ENCODE data around the gene NBR1. TPM values are rescaled to one million over a fixed set of nuclear protein-coding genes. Genes with fewer than 3 reads are reported as not detected.
"Not testable (repeated sequence)": the region's sequence is repeated elsewhere in the genome, so short reads cannot be mapped to it uniquely, and the experiment has no call there.

NBR1 gene
- total and polyA plus RNA-seq, 2 donors: 50.1 to 61.4 TPM

DNA sequence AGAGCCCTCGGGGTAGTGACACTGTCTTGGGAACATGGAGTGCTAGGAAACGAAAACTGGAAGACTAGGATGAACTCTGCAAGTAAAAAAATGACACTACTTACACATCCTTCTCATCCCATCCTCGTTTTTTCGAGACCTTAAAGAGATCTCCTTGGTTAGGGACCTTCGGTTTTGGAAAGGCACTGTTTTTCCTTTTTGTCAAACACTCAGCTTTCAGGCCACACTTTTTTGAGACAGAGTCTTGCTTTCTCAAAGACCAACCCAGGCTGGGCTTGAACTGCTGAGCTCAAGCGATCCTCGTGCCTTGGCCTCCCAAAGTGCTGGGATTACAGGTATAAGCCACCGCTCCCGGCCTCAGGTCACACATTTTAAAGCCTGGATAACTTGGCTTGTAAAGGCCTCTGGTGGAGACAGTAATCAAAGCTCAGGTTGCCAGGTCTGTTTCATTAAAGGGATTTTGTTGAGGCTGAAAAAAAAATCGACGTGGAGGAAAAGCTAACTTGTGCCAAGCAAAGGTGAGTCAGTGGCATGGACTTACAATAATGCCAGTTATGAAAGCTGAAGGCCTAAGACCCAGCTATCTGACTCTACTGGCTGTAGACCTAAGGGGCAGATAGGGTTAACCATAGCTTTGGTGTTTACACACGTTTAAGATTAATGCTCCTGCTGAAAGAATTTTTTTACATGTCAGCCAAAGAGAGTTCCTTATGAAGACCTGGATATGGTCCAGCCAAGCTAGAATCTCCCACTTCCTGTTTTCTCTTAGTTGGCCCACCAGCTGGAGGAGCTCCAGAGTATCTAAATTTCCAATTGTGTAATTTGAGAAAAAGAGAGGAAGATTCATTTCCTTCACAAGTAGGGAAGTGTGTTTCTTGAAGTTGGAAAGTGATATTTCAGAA, 823 bp downstream of the NBR1 start:
- H3K27me3 ChIP-seq (ENCODE audit: control insufficient read depth in 2 of 2, insufficient read depth in 1 of 2, low read length in 1 of 2): no peaks in the 10 kb centered on the region
- peak overlapping the region; percentile 97 to 100 for H3K27ac ChIP-seq (ENCODE audit: low read depth in 1 of 2, low read length in 1 of 2)
- DNase-seq (ENCODE audit: low read depth in 6 of 9, low spot score in 9 of 9): peak in 4 of 9 donors; percentile 4 to 49 (median 11)
- peaks cover 7 to 11% of the 10 kb centered on the region in 2 donors for H3K36me3 ChIP-seq (ENCODE audit: control insufficient read depth in 2 of 2, insufficient read depth in 2 of 2, low read length in 1 of 2)
- peaks cover 12 to 24% of the 10 kb centered on the region in 2 donors for H3K4me1 ChIP-seq (ENCODE audit: control insufficient read depth in 2 of 2, insufficient read depth in 2 of 2, low read length in 2 of 2)
- H3K4me3 ChIP-seq (ENCODE audit: low read length in 2 of 2): peak overlapping the region; percentile 70 to 75
- WGBS: 22% methylated on average over 12 of the region's 12 CpGs
- H3K9me3 ChIP-seq (ENCODE audit: control insufficient read depth in 2 of 2, insufficient read depth in 1 of 2, low read length in 1 of 2): no peaks in the 10 kb centered on the region

DNA sequence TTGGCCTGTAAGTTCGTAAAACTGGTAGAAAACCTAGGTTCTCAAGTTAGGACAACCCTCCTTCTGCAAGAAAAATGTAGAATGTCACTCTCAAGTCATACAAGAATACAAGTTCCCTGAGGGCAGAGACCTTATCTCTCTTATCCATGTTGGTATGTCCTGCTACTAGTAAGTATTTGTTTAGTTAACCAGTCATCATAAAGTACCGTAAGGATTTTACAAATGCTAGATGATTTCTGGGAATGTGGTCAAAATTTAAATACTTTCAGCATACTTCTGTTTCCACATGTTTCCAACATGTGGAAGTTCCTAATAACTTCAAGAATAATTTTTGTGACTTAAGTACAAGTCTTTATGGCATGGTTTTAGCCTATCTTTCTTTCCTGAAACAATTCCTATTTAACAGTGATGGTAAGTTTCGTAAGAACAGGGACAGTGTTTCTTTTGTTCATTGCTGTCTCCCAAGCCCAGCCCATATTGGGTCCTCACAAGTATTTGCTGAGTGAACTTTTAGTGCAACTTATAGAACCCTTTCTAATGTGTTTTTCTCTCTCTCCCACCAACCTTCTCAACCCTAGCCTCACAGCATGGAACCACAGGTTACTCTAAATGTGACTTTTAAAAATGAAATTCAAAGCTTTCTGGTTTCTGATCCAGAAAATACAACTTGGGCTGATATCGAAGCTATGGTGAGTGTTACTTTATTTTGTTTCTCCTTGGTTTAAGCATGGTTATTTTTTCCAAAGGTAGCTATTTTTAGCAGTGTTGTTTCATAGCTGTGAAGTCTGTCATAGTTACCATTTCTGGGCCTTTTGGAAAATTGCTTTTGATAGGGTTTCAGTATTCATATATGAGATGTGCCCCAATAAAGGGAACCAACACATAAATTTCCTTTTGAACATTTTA, 4.5 kb downstream of the NBR1 start:
- Histone ChIP-seq H3K27ac (ENCODE audit: low read depth in 1 of 2, low read length in 1 of 2) (no peak overlapping the region), H3K36me3 (ENCODE audit: control insufficient read depth in 2 of 2, insufficient read depth in 2 of 2, low read length in 1 of 2) (peaks cover 25 to 39% of the 10 kb centered on the region in 2 donors), H3K4me1 (ENCODE audit: control insufficient read depth in 2 of 2, insufficient read depth in 2 of 2, low read length in 2 of 2) (peaks cover 8 to 14% of the 10 kb centered on the region in 2 donors), H3K27me3 (ENCODE audit: control insufficient read depth in 2 of 2, insufficient read depth in 1 of 2, low read length in 1 of 2) (no peaks in the 10 kb centered on the region), H3K9me3 (ENCODE audit: control insufficient read depth in 2 of 2, insufficient read depth in 1 of 2, low read length in 1 of 2) (no peaks in the 10 kb centered on the region), H3K4me3 (ENCODE audit: low read length in 2 of 2) (no peak overlapping the region)
- no peak for DNase-seq (ENCODE audit: low read depth in 6 of 9, low spot score in 9 of 9)
- WGBS: 96% methylated on average over 4 of the region's 4 CpGs

DNA sequence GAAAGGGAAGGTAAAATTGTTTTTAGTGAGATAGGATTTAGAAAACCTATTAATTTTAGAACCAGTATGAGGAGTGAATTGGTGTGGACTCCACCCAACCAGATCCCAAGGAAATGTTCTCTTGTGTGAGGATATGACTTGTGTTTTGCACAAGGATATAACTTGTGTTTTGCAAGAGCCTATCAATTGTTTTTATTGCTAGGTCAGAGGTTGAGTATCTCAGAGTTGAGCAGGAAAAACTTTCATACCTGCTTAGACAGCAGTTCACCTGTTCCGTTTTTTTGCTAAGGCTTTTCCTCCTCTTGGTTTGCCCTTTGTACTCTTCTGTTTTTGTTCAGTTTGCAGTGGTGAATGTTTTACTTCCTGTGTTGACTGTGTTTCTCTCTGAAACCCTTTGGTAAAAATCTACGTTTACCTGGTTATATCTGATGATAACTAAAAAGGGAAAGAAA, 5.1 kb downstream of the NBR1 start:
- Histone ChIP-seq H3K4me3 (ENCODE audit: low read length in 2 of 2) (no peak overlapping the region), H3K36me3 (ENCODE audit: control insufficient read depth in 2 of 2, insufficient read depth in 2 of 2, low read length in 1 of 2) (peaks cover 30 to 46% of the 10 kb centered on the region in 2 donors)
- 61% methylated on average over 2 of the region's 2 CpGs for WGBS

DNA sequence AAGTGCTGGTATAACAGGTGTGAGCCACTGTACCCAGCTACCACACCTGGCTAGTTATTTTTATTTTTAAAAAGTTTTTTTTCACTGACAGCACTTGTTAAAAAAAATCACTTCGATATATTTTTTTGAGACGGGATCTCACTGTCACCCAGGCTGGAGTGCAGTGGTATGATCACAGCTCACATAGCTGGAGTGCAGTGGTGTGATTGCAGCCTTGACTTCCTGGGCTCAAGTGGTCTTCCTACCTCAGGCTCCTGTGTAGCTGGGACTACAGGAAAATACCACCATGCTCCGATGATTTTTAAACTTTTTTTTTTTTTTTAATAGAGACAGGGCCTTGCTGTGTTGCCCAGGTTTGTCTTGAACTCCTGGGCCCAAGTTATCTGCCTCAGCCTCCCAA, 12.9 kb downstream of the NBR1 start:
- WGBS: 99% methylated on average over 3 of the region's 3 CpGs

More for the DNA sequence above, 5.1 kb downstream of the NBR1 start:
- Histone ChIP-seq H3K9me3 (ENCODE audit: control insufficient read depth in 2 of 2, insufficient read depth in 1 of 2, low read length in 1 of 2) (no peaks in the 10 kb centered on the region), H3K27me3 (ENCODE audit: control insufficient read depth in 2 of 2, insufficient read depth in 1 of 2, low read length in 1 of 2) (no peaks in the 10 kb centered on the region), H3K27ac (ENCODE audit: low read depth in 1 of 2, low read length in 1 of 2) (no peak overlapping the region), H3K4me1 (ENCODE audit: control insufficient read depth in 2 of 2, insufficient read depth in 2 of 2, low read length in 2 of 2) (peaks cover 8 to 14% of the 10 kb centered on the region in 2 donors)
- peak in 2 of 9 donors; percentile 1 to 21 for DNase-seq (ENCODE audit: low read depth in 6 of 9, low spot score in 9 of 9)

DNA sequence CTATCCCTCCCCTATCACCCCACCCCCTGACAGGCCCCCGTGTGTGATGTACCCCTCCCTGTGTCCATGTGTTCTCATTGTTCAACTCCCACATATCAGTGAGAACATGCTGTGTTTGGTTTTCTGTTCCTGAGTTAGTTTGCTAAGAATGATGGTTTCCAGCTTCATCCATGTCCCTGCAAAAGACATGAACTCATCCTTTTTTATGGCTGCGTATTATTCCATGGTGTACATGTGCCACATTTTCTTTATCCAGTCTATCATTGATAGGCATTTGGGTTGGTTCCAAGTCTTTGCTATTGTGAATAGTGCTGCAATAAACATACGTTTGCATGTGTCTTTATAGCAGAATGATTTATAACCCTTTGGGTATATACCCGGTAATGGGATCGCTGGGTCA, 15.6 kb downstream of the NBR1 start:
- peaks cover 56 to 58% of the 10 kb centered on the region in 2 donors for H3K36me3 ChIP-seq (ENCODE audit: control insufficient read depth in 2 of 2, insufficient read depth in 2 of 2, low read length in 1 of 2)
- WGBS: 98% methylated on average over 5 of the region's 5 CpGs

More for the DNA sequence above, 12.9 kb downstream of the NBR1 start:
- H3K4me1 ChIP-seq (ENCODE audit: control insufficient read depth in 2 of 2, insufficient read depth in 2 of 2, low read length in 2 of 2): no peaks in the 10 kb centered on the region
- no peak overlapping the region for H3K27ac ChIP-seq (ENCODE audit: low read depth in 1 of 2, low read length in 1 of 2)
- no peak overlapping the region for H3K4me3 ChIP-seq (ENCODE audit: low read length in 2 of 2)
- peaks cover 0 to 1% of the 10 kb centered on the region in 2 donors for H3K9me3 ChIP-seq (ENCODE audit: control insufficient read depth in 2 of 2, insufficient read depth in 1 of 2, low read length in 1 of 2)
- DNase-seq (ENCODE audit: low read depth in 6 of 9, low spot score in 9 of 9): no peak
- no peaks in the 10 kb centered on the region for H3K27me3 ChIP-seq (ENCODE audit: control insufficient read depth in 2 of 2, insufficient read depth in 1 of 2, low read length in 1 of 2)
- peaks cover 46 to 52% of the 10 kb centered on the region in 2 donors for H3K36me3 ChIP-seq (ENCODE audit: control insufficient read depth in 2 of 2, insufficient read depth in 2 of 2, low read length in 1 of 2)

DNA sequence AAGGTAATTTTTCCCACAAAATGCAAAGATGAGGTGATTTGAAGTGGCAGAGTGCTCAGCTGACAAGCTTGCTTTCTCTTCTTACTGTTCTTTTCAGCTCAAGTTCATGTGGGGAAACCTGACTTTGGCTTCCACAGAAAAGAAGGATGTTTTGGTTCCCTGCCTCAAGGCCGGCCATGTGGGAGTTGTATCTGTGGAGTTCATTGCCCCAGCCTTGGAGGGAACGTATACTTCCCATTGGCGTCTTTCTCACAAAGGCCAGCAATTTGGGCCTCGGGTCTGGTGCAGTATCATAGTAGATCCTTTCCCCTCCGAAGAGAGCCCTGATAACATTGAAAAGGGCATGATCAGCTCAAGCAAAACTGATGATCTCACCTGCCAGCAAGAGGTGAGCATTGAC, 22.2 kb downstream of the NBR1 start:
- no peaks in the 10 kb centered on the region for H3K4me1 ChIP-seq (ENCODE audit: control insufficient read depth in 2 of 2, insufficient read depth in 2 of 2, low read length in 2 of 2)
- H3K36me3 ChIP-seq (ENCODE audit: control insufficient read depth in 2 of 2, insufficient read depth in 2 of 2, low read length in 1 of 2): peaks cover 81 to 83% of the 10 kb centered on the region in 2 donors
- no peaks in the 10 kb centered on the region for H3K27me3 ChIP-seq (ENCODE audit: control insufficient read depth in 2 of 2, insufficient read depth in 1 of 2, low read length in 1 of 2)
- no peaks in the 10 kb centered on the region for H3K9me3 ChIP-seq (ENCODE audit: control insufficient read depth in 2 of 2, insufficient read depth in 1 of 2, low read length in 1 of 2)
- WGBS: 97% methylated on average over 5 of the region's 5 CpGs
- H3K4me3 ChIP-seq (ENCODE audit: low read length in 2 of 2): no peak overlapping the region
- no peak for DNase-seq (ENCODE audit: low read depth in 6 of 9, low spot score in 9 of 9)
- no peak overlapping the region for H3K27ac ChIP-seq (ENCODE audit: low read depth in 1 of 2, low read length in 1 of 2)

More for the DNA sequence above, 15.6 kb downstream of the NBR1 start:
- not testable (repeated sequence) for DNase-seq (ENCODE audit: low read depth in 6 of 9, low spot score in 9 of 9); H3K4me1 ChIP-seq (ENCODE audit: control insufficient read depth in 2 of 2, insufficient read depth in 2 of 2, low read length in 2 of 2); H3K9me3 ChIP-seq (ENCODE audit: control insufficient read depth in 2 of 2, insufficient read depth in 1 of 2, low read length in 1 of 2); H3K27me3 ChIP-seq (ENCODE audit: control insufficient read depth in 2 of 2, insufficient read depth in 1 of 2, low read length in 1 of 2); H3K4me3 ChIP-seq (ENCODE audit: low read length in 2 of 2); H3K27ac ChIP-seq (ENCODE audit: low read depth in 1 of 2, low read length in 1 of 2)

DNA sequence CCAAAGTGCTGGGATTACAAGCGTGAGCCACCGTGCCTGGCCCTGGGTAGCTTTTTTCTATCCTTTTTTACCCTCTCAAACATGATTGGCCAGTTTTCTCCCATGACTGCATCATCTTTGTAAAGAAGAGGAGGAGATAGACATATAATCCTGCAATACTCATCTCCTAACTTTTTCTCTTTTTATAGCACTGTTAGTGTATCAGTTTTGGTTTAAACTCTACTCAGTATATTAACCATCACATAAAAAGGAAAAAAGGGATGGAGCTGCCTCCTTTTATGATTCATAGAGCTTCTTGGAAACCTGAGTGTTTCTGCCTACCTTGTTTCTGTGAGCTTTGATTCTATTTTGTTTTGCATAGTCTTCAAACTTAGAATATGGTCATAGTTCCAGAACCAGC, 28.6 kb downstream of the NBR1 start:
- WGBS: 95% methylated on average over 2 of the region's 2 CpGs
- peaks cover 84 to 88% of the 10 kb centered on the region in 2 donors for H3K36me3 ChIP-seq (ENCODE audit: control insufficient read depth in 2 of 2, insufficient read depth in 2 of 2, low read length in 1 of 2)
- no peak overlapping the region for H3K4me3 ChIP-seq (ENCODE audit: low read length in 2 of 2)
- no peak overlapping the region for H3K27ac ChIP-seq (ENCODE audit: low read depth in 1 of 2, low read length in 1 of 2)
- H3K4me1 ChIP-seq (ENCODE audit: control insufficient read depth in 2 of 2, insufficient read depth in 2 of 2, low read length in 2 of 2): no peaks in the 10 kb centered on the region
- H3K27me3 ChIP-seq (ENCODE audit: control insufficient read depth in 2 of 2, insufficient read depth in 1 of 2, low read length in 1 of 2): no peaks in the 10 kb centered on the region
- no peak for DNase-seq (ENCODE audit: low read depth in 6 of 9, low spot score in 9 of 9)
- H3K9me3 ChIP-seq (ENCODE audit: control insufficient read depth in 2 of 2, insufficient read depth in 1 of 2, low read length in 1 of 2): no peaks in the 10 kb centered on the region

DNA sequence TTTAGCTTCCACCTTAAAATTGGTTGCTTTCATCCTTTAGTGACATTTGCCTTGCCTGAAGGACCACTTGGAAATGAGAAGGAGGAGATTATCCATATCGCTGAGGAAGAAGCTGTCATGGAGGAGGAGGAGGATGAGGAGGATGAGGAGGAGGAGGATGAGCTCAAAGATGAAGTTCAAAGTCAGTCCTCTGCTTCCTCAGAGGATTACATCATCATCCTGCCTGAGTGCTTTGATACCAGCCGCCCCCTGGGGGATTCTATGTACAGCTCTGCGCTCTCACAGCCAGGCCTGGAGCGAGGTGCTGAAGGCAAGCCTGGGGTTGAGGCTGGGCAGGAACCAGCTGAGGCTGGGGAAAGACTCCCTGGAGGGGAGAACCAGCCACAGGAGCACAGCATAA, 29.1 kb downstream of the NBR1 start:
- Histone ChIP-seq H3K27me3 (ENCODE audit: control insufficient read depth in 2 of 2, insufficient read depth in 1 of 2, low read length in 1 of 2) (no peaks in the 10 kb centered on the region), H3K4me3 (ENCODE audit: low read length in 2 of 2) (no peak overlapping the region), H3K36me3 (ENCODE audit: control insufficient read depth in 2 of 2, insufficient read depth in 2 of 2, low read length in 1 of 2) (peaks cover 83 to 86% of the 10 kb centered on the region in 2 donors), H3K4me1 (ENCODE audit: control insufficient read depth in 2 of 2, insufficient read depth in 2 of 2, low read length in 2 of 2) (no peaks in the 10 kb centered on the region), H3K27ac (ENCODE audit: low read depth in 1 of 2, low read length in 1 of 2) (no peak overlapping the region), H3K9me3 (ENCODE audit: control insufficient read depth in 2 of 2, insufficient read depth in 1 of 2, low read length in 1 of 2) (no peaks in the 10 kb centered on the region)
- DNase-seq (ENCODE audit: low read depth in 6 of 9, low spot score in 9 of 9): no peak
- 96% methylated on average over 4 of the region's 4 CpGs for WGBS
